NT2/D1 (cell line): ENCODE measurements around the gene PSTPIP2.
A peak's percentile ranks its signal among the peaks of the same experiment; 100 is the strongest.

Experiments used
- DNase-seq: peaks from one replicate; pipeline ENCODE4 v3.0.0-alpha.2; 2011; ENCODE audit warnings: low read depth, low spot score
- H3K27me3 ChIP-seq: 2 replicates; pipeline ENCODE4 v1.6.0; 2011; ENCODE audit warnings: mild to moderate bottlenecking; ENCODE audit not compliant: insufficient read length, insufficient read depth
- H3K36me3 ChIP-seq: 2 replicates; pipeline ENCODE4 v1.6.1; 2011; ENCODE audit warnings: mild to moderate bottlenecking, low read length, mixed read lengths; ENCODE audit not compliant: insufficient read depth, insufficient read length
- H3K4me1 ChIP-seq: 2 replicates; pipeline ENCODE4 v1.5.1; 2011; ENCODE audit not compliant: insufficient read depth, insufficient read length
- H3K4me3 ChIP-seq: 2 replicates; pipeline ENCODE4 v1.5.1; 2011; ENCODE audit warnings: low read depth; ENCODE audit not compliant: insufficient read length
- H3K9ac ChIP-seq: 2 replicates; pipeline ENCODE4 v1.6.0; 2011; ENCODE audit warnings: low read depth; ENCODE audit not compliant: insufficient read length
- H3K9me3 ChIP-seq: 2 replicates; pipeline ENCODE4 v1.5.1; 2011; ENCODE audit warnings: mild to moderate bottlenecking, low read length; ENCODE audit not compliant: insufficient read depth
- SUZ12 ChIP-seq: IDR thresholded peaks from 2 replicates; pipeline ENCODE4 v1.6.1; 2011; ENCODE audit not compliant: insufficient read length, insufficient read depth; ENCODE audit errors: extremely low read depth
- YY1 ChIP-seq: IDR thresholded peaks from 2 replicates; pipeline ENCODE4 v1.6.1; 2011; ENCODE audit not compliant: insufficient read length, insufficient read depth
- ZNF274 ChIP-seq: IDR thresholded peaks from 2 replicates; pipeline ENCODE4 v1.6.1; 2011; ENCODE audit warnings: mild to moderate bottlenecking, low read depth, low read length

The PSTPIP2 gene

DNA sequence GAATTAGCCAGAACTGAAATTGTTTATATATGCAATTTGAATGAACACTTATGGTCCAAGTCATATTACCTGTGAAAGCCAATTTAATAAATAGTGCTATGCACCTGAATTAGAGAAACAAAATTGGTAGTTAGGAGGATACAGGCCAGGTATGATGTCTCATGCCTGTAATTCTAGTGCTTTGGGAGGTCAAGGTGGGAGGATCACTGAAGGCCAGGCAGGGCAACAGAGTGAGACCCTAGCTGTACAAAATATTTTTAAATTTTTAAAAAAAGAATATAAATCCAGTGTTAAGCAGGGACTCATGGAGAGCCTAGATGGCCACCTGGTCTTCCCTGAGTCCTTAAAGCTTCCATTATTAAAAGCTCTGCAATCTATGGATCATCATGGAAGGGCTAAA lies 7.3 kb upstream of the PSTPIP2 start:
- Histone ChIP-seq H3K9ac (no peak overlapping the region), H3K36me3 (peaks cover 47% of the 10 kb centered on the region), H3K4me3 (no peak overlapping the region), H3K27me3 (no peaks in the 10 kb centered on the region), H3K9me3 (no peaks in the 10 kb centered on the region), H3K4me1 (no peaks in the 10 kb centered on the region)
- no peak for DNase-seq
- TF ChIP-seq ZNF274 (no peak), YY1 (no peak)

DNA sequence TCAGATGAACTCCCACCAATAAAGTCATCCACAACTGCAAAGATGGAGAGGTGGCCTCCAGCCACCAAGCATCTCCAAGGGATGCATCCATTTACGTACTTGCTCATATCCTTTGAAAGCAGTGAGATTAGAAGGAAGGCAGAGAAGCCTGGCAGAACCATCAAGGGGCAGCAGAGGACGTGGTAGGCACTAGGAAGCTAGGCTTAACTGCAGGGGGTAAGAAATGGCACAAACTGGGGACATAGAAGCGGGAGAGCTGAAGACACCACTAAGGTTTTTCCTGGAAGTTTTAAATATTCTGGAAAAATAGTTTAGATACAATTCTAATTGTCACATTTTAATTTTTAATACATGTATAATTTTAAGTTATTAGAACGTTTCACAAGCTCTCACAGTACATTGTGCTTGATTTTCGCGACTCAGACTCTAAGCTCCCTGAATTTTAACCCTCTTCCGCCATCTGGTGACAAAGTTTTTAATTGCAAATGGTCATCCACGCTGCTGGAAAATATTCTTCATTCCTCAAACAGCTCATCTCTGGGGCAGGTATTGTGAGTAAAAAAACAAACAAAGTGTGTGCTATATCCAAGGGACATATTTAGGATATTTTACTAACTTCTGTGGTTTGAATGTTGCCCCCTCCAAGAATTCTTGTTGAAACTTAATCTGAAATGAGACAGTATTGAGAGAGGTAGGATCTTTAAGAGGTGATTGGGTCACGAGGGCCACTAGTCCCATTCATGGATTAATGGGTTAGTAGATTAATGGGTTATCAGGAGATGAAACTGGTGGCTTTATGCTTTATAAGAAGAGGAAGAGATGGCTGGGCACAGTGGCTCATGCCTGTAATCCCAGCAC lies 1.6 kb upstream of the PSTPIP2 start:
- Histone ChIP-seq H3K36me3 (peaks cover 5% of the 10 kb centered on the region), H3K9ac (no peak overlapping the region), H3K4me1 (no peaks in the 10 kb centered on the region), H3K9me3 (no peaks in the 10 kb centered on the region), H3K27me3 (peaks cover 27% of the 10 kb centered on the region), H3K4me3 (no peak overlapping the region)
- no peak for TF ChIP-seq YY1
- TF ChIP-seq SUZ12, result no peak
- no peak for TF ChIP-seq ZNF274
- DNase-seq, result no peak

DNA sequence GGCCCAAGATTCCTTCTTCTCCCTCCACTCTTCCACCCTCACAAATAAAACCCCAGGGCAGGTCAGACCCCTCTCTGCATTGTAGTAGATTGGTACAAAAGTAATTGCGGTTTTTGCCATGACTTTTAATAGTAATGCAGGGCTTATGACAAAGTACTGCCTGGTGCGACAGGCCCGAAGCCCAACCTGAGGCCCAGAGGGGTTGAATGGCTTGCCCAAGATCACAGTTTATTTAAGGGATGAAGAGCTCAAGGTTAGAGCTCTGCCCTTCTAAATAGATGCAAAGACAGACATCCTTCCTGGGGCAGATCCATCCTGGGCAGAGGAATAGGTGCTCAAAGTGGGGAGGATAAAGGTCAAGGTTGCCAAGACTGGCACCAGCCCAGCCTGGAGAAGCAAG lies 899 bp upstream of the PSTPIP2 start:
- Histone ChIP-seq H3K27me3 (peaks cover 27% of the 10 kb centered on the region), H3K36me3 (peaks cover 5% of the 10 kb centered on the region), H3K4me3 (no peak overlapping the region), H3K9me3 (no peaks in the 10 kb centered on the region), H3K9ac (no peak overlapping the region), H3K4me1 (no peaks in the 10 kb centered on the region)
- DNase-seq, result no peak
- TF ChIP-seq ZNF274, result no peak
- no peak for TF ChIP-seq SUZ12
- no peak for TF ChIP-seq YY1

DNA sequence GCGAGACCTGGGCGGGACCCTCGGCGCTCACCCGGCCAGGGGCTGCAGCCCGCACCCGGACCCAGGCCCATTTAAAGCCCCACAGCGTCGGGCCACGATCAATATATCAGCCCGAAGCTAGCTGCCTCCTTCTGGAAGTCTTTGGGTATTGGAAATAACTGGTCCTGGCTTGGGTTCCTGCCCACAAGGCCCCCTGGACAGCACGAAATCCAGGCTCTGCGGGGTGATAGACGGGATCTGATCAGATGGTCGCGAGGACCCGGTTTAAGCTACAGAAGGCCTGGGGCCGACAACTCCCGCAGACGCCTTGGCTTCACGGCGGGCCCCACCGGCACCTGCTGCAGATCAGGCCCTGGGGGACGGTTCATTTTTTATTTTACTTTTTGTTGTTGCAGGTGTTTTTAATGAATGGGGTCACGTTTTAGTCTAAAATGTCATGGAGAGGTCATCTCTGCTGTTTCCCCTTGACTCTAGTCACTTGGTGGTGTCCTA lies 362 bp upstream of the PSTPIP2 start:
- Histone ChIP-seq H3K4me3 (peak overlapping the region; percentile 69), H3K4me1 (no peaks in the 10 kb centered on the region), H3K9me3 (no peaks in the 10 kb centered on the region), H3K36me3 (peaks cover under 1% of the 10 kb centered on the region), H3K9ac (peak overlapping the region; percentile 80), H3K27me3 (peaks cover 27% of the 10 kb centered on the region)
- TF ChIP-seq ZNF274 (no peak), YY1 (no peak), SUZ12 (no peak)
- no peak for DNase-seq

DNA sequence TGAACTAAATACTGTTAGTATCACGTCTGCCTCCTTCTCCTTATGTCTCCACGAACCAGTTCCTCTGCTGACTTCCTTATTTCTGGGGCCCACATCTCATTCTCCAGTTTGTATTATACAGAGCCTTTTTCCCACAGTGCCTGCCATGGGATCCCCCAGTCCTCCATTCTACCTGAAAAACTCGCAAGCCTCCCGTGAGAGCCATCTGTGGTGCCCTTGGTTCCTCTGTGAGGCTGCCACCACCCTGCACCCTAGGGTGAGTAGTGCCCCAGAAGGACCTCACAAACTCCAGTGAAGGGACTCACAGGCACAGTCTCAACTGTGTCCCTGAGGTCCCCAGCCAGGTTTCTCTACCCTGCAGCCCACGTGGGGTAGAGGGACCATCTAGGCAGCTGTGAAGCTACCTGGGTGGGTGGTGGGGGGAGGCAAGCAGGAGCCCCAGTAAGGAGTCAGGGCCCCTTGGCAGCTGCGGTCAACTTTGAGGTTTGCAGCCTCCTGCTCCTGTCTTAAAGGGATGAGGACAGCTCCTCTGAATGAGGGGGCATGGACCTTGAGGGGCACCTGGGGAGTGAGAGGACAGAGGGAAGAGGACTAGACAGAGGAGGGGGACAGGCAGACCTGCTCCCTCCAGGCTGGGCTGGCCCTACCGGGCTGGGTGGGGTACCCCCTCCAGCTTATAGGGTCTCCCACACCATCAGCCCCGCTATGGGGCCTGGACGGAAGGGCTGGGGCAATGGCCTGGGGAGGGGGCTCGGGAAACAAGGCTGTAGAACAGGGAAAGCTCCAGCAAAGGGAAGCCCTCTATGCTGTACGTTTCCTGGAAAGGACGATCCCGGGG lies 1.0 kb downstream of the PSTPIP2 start:
- no peaks in the 10 kb centered on the region for H3K4me1 ChIP-seq
- TF ChIP-seq YY1, result no peak
- no peak for TF ChIP-seq ZNF274
- TF ChIP-seq SUZ12, result no peak
- no peaks in the 10 kb centered on the region for H3K36me3 ChIP-seq
- H3K27me3 ChIP-seq, result peaks cover 27% of the 10 kb centered on the region
- no peak for DNase-seq
- no peaks in the 10 kb centered on the region for H3K9me3 ChIP-seq
- peak overlapping the region; percentile 69 for H3K4me3 ChIP-seq
- peak overlapping the region; percentile 80 for H3K9ac ChIP-seq

DNA sequence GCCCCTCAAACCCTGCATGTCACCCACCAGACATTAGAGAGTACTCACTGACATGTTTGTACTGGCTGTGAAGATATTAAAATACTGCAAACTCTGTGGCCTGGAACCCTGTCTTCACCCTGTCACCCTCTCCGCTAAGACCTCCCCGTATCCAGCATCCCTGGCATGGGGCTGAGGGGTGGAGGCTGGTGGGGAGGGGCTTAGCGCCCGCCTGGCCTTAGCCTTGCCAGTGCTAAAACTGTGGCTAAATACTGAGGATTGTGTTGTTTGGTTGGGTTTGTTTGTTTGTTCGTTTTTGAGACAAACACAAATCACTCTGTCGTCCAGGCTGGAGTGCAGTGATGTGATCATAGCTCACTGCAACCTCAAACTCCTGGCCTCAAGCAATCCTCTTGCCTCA lies 1.8 kb downstream of the PSTPIP2 start:
- Histone ChIP-seq H3K4me1 (no peaks in the 10 kb centered on the region), H3K36me3 (no peaks in the 10 kb centered on the region), H3K4me3 (no peak overlapping the region), H3K27me3 (peaks cover 27% of the 10 kb centered on the region), H3K9ac (no peak overlapping the region), H3K9me3 (no peaks in the 10 kb centered on the region)
- no peak for DNase-seq
- TF ChIP-seq YY1 (no peak), SUZ12 (no peak), ZNF274 (no peak)

DNA sequence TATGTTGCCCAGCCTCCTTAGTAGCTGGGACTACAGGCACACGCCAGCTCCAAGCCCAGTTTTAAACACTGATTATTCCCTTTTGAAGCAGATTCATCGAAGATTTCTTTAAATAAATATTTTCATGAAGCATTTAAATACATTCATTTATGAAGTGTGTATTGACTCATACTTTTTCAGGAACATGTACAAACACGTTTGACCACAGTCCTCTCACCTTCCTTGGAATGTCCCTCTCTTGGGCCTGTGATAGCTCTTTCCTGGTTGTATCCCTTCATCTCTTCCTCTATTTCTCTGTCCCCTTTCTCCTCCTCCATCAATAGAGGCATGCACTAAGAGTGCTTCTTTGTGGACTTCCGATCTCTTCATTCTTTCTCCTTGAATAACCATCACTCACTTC lies 2.5 kb downstream of the PSTPIP2 start:
- no peak overlapping the region for H3K4me3 ChIP-seq
- peaks cover 27% of the 10 kb centered on the region for H3K27me3 ChIP-seq
- H3K36me3 ChIP-seq, result no peaks in the 10 kb centered on the region
- TF ChIP-seq SUZ12 (no peak), ZNF274 (no peak), YY1 (no peak)
- DNase-seq, result no peak
- H3K9me3 ChIP-seq, result no peaks in the 10 kb centered on the region
- H3K4me1 ChIP-seq, result no peaks in the 10 kb centered on the region
- no peak overlapping the region for H3K9ac ChIP-seq
